Measurements from ENCODE around the gene THAP12.
"Not testable (repeated sequence)": the region's sequence is repeated elsewhere in the genome, so short reads cannot be mapped to it uniquely, and the experiment has no call there.

Gene THAP12

DNA sequence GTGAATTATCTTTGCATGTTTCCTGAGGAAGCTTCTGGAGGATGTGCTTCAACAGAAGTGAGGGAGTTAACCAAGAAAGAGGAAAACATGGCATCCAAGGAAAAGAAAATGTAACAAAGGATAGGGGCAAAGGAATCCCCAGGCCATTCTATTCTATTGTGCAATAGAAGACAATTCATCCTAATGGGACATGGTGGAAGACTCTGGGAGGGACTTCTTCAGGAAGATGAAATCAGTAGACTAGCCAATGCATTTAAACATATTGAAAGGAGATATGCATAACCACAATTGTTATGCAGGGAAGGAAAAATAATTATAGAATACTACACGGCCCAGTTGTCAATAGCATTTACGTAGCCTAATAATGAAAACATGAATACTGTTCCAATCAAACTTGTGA is 55.7 kb downstream of the THAP12 start:
- DNase-seq: no peak

DNA sequence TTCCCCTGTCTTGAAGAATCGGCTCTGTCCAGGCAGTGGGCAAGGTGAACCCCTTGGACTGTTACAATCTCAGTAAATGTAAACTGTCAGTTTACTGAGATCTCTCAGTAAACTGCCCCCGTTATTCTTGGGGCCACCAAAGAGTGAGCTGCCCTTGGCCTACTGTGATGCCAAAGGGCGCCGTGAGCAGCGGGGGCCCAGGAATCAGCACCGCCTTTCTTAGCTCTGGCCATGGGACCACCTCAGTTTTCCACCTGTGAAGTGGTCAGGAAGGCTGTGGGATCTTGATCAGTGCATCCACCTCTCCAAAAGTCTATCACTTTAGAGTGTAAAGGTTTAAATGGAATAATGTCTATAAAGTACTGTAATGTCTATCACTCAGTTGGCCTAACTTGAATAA is 57.1 kb downstream of the THAP12 start:
- DNase-seq: no peak

DNA sequence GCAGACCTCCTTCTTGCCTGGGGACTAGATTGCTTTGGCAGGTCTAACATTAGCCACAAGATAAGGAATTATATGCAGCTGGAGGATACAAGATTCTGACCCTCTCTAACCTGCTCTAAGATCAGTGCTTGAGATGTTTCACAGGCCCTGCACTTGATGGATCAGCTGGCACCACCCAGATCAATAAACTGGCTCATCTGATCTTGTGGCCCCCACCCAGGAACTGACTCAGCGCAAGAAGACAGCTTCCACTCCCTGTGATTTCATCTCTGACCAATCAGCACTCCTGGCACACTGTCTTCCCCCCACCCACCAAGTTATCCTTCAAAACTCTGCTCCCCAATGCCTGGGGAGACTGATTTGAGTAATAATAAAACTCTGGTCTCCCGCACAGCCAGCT is 57.6 kb downstream of the THAP12 start:
- not testable (repeated sequence) for DNase-seq

DNA sequence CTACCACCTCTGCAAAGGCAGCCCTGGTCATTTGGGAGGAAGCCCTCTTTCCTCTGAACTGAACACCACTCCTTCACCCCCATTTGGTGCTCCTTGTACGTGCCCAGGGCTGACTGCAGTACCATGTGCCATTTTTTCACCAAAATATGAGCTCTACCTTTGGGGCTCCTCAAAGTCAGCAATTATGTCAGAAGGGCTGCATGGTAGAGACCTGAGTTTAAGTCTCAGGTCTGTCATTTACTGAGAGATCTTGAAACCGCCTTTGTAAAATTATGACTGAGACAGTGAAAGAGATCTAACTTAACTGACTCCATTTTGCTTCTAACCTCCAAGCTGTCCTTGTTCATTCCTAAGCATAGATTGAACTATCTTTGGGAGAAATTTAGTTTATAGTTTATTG is 58.0 kb downstream of the THAP12 start:
- DNase-seq: no peak

DNA sequence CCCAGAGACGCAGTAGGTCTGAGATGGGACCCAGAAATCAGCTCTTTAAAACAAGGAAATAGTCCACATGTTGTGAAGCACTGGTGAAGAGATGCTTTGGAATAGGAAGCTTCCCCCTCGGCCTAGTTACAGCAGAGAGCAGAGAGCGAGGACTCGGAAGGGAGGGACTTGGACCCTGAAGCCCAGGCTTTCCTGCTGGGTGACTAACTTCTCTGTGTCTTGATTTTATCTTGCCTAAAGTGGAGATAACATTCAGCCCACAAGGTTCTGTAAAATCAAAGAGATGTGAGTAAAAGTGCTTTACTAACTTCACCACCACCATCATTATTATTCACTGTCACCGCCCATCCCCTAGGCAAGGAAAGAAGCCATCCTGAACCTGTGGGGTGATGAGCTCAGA is 58.4 kb downstream of the THAP12 start:
- DNase-seq: no peak

DNA sequence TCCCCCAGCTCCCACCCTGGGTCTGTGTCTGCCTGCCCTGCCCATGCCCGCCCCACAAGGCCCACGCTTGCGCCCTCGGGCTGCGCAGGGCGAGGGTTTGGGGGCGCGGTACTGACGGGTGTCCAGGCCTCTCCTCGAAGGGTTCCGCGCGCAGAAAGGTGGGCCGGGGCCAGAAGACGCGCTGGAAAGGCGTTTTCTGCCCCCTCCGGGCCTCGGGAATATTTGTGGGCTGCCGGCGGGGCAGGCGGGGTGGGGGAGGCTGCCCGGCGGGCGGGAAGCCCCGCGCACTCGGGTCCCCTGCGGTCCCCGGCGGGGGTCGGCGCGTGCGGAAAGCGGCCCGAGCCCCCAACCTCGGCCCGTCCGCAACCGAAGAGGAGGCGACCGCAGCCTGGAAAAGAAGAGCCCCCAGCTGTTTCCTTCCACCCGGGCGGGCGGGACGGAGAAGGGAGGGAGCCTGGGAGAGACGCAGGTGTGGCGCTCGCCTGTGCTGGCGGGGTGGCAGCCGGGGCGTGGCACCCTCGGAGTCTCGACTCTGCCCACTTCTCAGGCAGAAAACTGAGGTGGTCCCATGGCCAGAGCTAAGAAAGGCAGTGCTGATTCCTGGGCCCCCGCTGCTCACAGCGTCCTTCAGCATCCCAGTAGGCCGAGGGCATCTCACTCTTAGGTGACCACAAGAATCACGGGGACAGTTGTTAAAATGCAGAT is 59.0 kb downstream of the THAP12 start:
- no peak for DNase-seq

DNA sequence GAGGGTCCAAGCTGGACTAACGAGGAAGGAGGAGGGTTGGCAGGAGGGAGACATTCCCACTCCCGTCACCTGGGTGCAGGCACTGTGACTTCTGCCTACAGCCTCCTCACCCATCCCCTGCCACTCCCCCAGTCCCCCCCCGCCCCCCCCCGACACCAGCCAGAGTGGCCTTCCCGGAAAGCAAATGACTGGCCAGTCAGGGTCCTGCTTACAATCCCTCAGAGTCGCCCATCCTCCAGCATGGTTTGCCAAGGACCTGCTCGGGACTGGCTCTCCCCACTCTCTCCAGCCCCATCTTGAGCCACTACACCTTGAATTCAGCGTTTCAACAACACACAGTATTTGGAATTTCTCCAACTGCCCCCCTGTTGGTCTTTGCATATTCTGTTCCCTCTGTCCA is 59.6 kb downstream of the THAP12 start:
- no peak for DNase-seq

DNA sequence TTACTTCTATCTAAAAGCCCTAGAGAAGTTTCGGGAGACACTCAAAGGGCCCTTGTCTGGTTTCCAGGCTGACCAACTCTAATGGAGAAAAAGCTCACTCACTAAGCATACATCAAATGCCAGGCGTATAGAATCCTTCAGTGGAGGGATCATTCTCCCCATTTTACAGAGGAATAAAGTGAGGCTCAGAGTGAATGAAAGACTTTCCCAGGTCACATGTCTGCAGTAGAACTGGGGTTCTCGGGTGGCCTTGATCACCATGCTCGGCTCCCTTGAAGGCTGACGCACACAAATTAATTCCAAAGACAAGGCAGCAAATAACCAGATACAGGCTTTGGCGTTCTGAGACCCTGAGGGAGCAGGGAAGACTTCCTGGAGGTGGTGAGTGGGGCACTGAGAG is 60.0 kb downstream of the THAP12 start:
- DNase-seq: no peak

DNA sequence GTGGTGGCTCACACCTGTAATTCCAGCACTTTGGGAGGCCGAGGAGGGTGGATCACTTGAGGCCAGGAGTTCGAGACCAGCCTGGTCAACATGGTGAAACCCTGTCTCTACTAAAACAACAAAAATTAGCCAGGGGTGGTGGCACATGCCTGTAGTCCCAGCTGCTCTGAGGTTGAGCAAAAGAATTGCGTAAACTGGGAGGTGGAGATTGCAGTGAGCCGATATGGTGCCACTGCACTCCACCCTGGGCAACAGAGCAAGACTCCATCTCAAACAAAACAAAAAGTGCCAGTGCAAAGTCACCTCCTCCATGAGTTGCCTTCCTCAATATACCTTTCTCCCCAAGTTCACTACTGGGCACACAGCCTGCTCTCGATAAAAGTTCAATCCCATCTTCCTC is 61.1 kb downstream of the THAP12 start:
- DNase-seq: not testable (repeated sequence)

DNA sequence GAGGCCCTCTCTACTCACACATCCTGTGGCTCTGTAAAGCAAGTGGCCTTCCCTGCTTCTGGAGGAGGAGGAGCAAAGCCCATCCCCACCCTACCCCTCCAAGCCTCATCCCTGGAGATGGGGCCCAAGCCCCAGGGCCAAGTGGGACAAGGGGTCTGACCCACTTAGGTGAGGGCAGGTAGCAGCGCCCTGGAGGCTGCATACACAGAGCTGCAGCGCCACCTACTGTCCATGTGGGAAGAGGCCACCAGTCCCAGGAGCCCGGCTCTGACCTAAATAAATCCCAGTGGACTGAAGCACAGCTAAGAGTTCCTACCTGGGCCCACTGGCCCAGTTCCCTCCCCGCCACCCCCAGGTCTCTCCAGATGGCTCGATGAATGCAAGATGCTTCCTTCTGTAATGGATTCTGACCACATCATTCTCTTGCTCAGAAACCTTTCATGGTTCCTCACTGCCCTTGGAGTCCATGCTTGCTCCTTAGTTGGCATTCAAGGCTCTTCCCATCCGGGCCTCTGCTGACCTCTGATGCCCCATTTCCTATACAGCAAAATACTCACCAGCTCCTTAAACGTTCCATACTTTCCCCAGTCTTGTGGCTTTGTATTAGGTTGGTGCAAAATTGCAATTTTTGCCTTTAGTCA is 62.1 kb downstream of the THAP12 start:
- DNase-seq: peak; percentile 77

DNA sequence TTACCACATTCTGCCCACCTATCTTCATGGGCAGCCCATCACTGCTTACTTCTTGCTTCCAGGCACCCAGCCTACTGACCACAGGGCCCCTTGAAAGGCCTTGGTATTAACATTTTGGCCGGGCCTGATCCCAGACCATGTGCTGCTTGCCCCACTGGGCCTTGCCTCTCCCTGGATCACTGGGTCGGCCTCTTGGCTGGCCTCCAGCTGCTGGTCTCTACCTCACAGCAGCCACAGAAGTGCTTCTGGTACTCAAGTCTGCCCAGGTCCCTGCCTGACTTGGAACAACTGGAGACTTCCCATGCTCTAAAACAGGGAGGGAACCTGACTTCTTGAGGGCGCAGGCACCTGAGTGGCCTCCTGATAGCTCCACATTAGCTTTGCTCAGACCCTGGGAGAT is 63.6 kb downstream of the THAP12 start:
- DNase-seq: no peak

DNA sequence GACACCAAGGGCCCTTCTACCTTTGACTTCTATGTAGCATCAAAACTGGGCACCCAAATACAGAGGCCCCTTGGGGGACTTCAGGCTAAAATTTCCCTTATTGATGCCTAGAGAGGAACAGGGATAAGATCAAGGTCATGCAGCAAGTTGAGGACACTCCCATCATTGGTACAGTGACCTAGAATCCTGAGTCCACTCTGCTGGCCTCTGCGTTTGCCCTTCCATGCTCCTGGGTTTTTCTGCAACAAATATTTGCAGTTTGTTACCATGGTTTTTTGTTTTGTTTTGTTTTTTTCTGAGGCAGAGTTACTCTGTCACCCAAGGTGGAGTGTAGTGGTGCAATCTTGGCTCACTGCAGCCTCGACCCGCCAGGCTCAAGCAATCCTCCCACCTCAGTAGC is 64.2 kb downstream of the THAP12 start:
- no peak for DNase-seq

DNA sequence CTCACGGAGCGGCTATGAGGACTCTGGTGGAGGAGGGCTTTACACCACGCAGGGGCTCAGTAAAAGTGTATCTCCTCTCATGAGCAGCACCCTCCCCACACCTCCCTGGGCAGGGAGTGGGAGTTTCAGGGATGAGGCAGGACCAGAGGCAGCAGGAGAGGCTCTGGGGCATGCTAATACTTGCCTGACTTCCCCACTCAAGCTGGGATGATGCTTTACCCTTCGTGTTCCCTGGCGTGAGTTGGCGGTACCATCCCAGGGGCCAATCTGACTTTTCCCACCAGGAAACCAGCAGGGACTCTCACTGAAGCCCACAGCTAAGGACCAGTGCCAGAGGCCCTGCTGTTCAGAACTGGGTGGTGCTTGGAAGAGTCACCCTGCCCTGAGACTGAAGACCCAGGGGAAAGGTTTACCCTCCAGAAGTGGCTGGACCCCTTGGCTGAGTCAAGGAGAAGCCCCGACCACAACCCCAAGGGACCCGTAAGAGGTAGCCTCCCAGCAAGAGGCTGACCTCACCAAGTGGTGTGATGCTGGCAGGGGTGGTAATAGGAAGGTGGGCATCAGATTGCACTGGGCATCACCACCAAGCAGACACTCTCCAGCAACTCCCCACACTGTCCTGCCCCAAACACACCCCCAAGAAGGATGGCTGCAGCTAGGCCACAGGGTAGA is 65.6 kb downstream of the THAP12 start:
- DNase-seq: no peak

DNA sequence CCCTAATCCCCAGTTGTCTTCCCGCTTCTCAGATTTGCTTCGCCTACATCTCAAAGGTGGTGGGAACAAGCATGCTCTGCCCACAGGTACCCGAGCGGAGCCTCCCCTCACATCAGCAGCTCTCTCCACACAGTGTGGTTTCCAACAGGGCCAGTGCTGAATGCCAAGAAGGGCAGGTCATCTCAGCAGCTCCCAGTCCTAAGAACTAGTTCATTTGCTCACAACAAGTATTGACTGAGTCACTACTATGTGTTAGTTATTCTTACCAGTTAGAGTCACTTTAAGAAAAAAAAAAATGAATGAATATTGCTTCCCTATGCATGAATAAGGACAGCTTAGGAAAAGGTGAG is 66.2 kb downstream of the THAP12 start:
- no peak for DNase-seq

DNA sequence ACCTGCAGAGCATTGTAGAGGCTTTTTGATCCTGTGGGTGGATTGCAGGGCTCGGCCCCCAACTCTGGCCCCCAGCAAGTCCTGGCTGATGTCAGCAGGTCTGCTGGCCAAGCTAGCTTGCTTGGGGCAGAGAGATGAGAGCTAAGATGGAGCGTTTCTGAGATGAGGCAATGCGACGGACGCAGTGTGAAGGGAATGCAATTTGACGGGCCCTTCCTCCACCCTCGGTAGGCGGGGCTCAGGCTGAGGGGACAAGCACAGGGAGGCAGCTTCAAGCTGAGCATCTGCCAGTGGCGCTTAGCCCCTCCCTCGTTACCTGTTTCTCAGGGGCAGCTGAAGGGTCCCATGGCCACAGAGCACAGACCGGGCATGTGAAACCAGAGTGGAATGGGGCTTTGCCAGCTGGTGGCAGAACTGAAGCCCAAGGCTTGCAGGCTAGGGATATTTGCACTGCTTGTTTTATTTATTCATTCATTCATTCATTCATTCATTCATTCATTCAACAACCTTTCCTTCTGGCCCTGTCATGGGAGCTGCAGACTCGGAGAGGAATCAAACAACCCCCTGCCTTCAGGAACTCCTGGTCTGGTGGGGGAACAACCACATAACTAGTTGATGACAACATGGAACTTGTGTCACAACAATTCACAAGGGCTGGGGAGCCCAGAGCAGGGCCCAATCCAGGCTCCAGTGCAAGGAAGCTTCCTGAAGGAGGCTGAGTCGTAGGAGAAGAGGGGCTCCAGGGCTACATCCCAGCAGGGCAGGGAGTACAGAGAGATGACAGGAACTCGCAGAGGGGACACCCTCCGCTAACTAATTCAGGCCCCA is 66.8 kb downstream of the THAP12 start:
- DNase-seq: no peak

DNA sequence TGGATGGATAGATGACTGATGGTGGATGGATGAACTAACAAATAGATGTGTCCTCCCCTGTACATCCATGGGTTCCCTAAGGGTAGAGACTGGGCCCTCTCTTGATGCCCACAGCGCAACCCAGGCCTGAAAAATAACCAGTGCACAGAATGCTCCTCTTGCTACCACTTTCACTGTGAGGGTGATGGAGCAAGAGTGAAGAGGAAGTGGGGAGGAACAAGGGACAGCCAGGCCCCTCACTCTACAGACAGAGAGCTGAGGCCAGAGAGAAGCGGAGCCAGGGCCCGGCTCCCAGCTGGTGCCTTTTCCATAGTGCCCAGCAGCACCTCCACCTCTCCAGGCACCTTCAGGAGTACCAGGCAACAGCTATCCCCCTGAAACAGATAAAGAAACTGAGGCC is 67.7 kb downstream of the THAP12 start:
- DNase-seq: no peak

DNA sequence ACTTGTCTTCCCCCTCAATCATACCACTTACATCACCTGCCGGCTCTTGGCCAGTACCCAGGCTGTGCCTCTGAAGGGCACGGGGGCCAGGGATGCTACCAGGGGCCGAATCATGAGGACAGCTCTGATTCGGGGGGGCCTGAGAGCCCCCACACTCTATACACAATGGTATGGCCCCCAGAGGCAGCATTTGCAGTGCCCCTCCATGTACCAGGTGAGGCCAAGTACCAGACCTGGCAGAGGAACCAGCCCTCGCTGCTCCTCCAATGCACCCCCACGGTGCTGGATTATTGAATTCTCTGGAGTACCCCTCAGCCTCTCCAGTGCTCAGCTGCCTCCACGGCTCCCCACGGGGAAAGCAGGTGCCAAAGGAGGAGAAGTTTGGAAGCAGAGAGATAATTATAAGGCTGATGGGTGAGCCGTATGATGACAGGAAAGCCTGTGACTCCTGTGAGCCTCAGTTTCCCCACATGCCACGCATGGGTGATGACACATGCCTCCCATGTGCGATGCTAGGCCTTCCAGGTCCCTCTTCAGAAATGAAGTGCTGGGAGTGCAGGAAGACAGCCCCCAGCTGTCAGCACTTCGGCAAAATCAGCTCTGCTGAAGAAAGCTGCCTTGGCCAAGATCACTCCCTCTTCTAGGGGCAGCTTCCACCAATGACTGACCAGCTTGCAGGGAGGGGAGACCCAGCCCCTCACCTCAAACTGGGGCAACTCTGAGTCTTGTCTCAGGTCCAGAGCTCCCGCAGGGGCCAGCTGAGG is 69.9 kb downstream of the THAP12 start:
- DNase-seq: no peak

DNA sequence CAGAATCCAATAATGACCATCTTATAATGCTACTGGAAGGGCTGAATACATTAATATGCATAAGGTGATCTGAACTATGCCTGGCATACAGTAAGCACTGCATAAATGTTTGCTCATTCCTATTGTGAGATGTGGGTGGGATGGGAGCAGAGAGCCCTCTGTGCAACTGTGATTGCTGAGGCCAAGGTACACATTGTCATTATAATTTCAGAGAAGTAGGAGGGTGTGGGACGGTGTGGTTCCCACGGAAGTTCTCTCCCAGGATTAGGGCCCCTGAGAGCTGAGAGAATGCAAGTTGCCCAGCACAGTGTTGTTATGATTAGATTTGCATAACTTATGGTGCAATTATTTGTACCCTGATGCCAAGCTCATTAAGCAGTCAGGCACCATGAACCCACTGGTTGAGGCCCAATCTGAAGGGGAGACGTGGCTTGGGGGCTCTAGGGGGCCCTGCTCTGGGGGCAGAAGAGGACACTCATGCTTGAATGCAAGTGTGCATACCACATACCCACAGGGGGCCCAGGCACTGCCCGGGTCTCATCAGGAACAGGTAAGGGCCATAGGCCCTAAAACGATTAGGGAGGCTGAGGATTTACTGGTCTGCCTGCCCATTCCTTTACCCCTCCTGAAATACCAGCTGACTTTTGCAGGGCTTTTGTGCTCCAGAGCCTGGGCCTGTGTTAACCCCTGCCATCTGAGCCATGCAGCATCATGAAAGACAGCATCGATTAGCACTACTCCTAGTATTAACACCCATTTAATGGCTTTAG is 72.8 kb downstream of the THAP12 start:
- DNase-seq: no peak

DNA sequence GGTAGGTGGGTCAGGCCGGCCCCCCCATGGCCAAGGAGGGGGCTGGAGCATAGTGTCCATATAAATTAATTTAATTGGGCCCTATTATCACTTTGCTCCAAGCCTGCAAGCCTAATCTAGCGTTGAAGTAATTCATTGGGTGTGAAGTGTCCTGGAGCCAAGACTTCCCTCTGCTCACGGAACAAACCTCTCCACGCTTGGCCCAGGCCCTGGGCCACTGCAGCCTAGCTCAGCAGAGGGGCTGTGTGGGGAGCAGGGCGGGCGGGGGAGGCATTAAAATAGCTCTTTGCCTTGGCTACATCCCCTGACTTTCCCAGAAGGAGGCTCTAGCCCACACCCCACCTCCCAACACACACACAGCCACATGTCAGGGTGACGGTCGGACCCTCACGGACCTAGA is 73.5 kb downstream of the THAP12 start:
- no peak for DNase-seq

DNA sequence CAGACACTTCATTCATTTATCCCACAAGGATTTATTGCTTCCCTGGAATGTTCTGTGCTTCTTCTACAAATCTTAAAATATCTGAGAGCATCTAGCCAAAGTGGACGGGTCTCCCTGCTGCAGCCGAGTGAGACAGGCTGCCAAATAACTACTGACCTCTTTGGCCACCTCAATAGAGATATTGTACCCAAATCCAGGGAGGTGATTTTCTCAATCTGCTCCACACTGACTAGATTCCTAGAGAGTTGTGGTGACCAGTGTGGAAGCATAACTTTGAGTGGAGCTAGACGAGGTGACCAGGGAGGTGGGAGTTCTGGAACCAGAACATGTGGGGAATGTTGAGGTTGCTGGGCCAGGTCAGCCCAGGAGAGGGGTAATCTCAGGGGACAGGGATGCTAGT is 77.5 kb downstream of the THAP12 start:
- DNase-seq: no peak

DNA sequence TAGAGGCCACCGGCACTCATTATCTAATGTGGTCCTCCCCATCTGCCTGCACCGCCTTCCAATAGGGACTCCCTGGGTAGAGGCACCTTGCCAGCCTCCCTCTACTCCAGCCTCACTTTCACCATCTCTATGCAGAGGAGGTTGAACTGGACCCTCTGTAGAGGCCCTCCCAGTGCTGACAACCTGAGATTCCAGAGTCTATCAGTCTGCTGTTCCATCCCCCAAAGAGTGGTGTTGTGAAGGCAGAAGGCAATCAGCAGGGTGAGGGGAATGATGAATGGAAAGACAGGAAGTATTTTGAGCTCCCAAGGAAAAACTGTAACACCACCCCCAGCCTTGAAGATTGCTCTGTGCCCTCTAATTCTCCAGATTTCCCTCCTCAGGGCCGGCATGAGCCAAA is 77.9 kb downstream of the THAP12 start:
- DNase-seq: no peak
